Trophoblast cell (in vitro differentiated cells and primary cell): ENCODE results near the gene GAREM1.
A peak's percentile ranks its signal among the peaks of the same experiment; 100 is the strongest.

ENCODE experiments used
- DNase-seq, 2 donors: peaks; one replicate each; pipeline ENCODE4 v3.0.0-alpha.2; 2016
- H2AFZ ChIP-seq: 2 replicates; pipeline ENCODE4 v1.6.1; 2013; ENCODE audit warnings: low read length, moderate library complexity, mild to moderate bottlenecking; ENCODE audit not compliant: insufficient read depth, poor library complexity
- H2AK5ac ChIP-seq: 2 replicates; pipeline ENCODE4 v1.6.1; 2013; ENCODE audit warnings: mild to moderate bottlenecking, low read length
- H2BK120ac ChIP-seq: 2 replicates; pipeline ENCODE4 v1.6.1; 2013; ENCODE audit warnings: low read length, mild to moderate bottlenecking, moderate library complexity; ENCODE audit not compliant: insufficient read depth, poor library complexity
- H2BK12ac ChIP-seq: 2 replicates; pipeline ENCODE4 v1.6.1; 2013; ENCODE audit warnings: mild to moderate bottlenecking, low read length, moderate library complexity
- H2BK5ac ChIP-seq: 2 replicates; pipeline ENCODE4 v1.6.1; 2013; ENCODE audit warnings: low read length, low read depth, moderate library complexity, mild to moderate bottlenecking; ENCODE audit not compliant: poor library complexity
- H3K14ac ChIP-seq: 2 replicates; pipeline ENCODE4 v1.6.1; 2013; ENCODE audit warnings: mild to moderate bottlenecking, low read length
- H3K18ac ChIP-seq: 2 replicates; pipeline ENCODE4 v1.6.1; 2013; ENCODE audit warnings: mild to moderate bottlenecking, low read length
- H3K23ac ChIP-seq: 2 replicates; pipeline ENCODE4 v1.6.1; 2013; ENCODE audit warnings: low read length
- H3K27ac ChIP-seq: 2 replicates; pipeline ENCODE4 v1.5.1; 2013; ENCODE audit warnings: low read depth, mild to moderate bottlenecking, inconsistent platforms, low read length, moderate library complexity
- H3K27me3 ChIP-seq: 2 replicates; pipeline ENCODE4 v1.6.1; 2013; ENCODE audit warnings: inconsistent platforms, mild to moderate bottlenecking, low read length, moderate library complexity; ENCODE audit not compliant: insufficient read depth
- H3K36me3 ChIP-seq, 2 experiments: 1 replicate in 1 of 2; 2 replicates in 1 of 2; pipeline ENCODE4 v1.6.1; 2013; ENCODE audit warnings: low read length in 2 of 2, mild to moderate bottlenecking in 2 of 2, moderate library complexity in 1 of 2; ENCODE audit not compliant: insufficient read depth in 2 of 2, control insufficient read depth in 1 of 2
- H3K4ac ChIP-seq: 2 replicates; pipeline ENCODE4 v1.6.1; 2013; ENCODE audit warnings: low read depth, mild to moderate bottlenecking, low read length, moderate library complexity
- H3K4me1 ChIP-seq, 2 experiments: 1 replicate in 1 of 2; 2 replicates in 1 of 2; pipeline ENCODE4 v1.6.1; 2013; ENCODE audit warnings: low read length in 2 of 2, mild to moderate bottlenecking in 2 of 2, moderate library complexity in 1 of 2; ENCODE audit not compliant: insufficient read depth in 2 of 2, control insufficient read depth in 1 of 2
- H3K4me2 ChIP-seq: 2 replicates; pipeline ENCODE4 v1.6.1; 2013; ENCODE audit warnings: inconsistent platforms, mild to moderate bottlenecking, low read length, moderate library complexity
- H3K4me3 ChIP-seq: 2 replicates; pipeline ENCODE4 v1.5.1; 2013; ENCODE audit warnings: mild to moderate bottlenecking, low read depth, low read length, inconsistent platforms
- H3K79me1 ChIP-seq: one replicate; pipeline ENCODE4 v1.6.1; 2013; ENCODE audit warnings: low read length
- H3K79me2 ChIP-seq: 2 replicates; pipeline ENCODE4 v1.6.1; 2013; ENCODE audit warnings: low read length, mild to moderate bottlenecking; ENCODE audit not compliant: control insufficient read depth, insufficient read depth, poor library complexity
- H3K9ac ChIP-seq: 2 replicates; pipeline ENCODE4 v1.6.1; 2013; ENCODE audit warnings: mild to moderate bottlenecking, low read length
- H3K9me3 ChIP-seq: 2 replicates; pipeline ENCODE4 v1.6.1; 2013; ENCODE audit warnings: low read depth, mild to moderate bottlenecking, control low read depth, inconsistent platforms, low read length; ENCODE audit not compliant: insufficient read depth
- H4K12ac ChIP-seq: 2 replicates; pipeline ENCODE4 v1.6.1; 2013; ENCODE audit warnings: low read depth, mild to moderate bottlenecking, low read length, moderate library complexity
- H4K8ac ChIP-seq: 2 replicates; pipeline ENCODE4 v1.6.1; 2013; ENCODE audit warnings: low read depth, mild to moderate bottlenecking, low read length, moderate library complexity
- H4K91ac ChIP-seq: one replicate; pipeline ENCODE4 v1.6.1; 2013; ENCODE audit warnings: low read depth, mild to moderate bottlenecking, low read length, moderate library complexity
- WGBS: extraction: QIAGEN DNeasy Blood & Tissue Kit; methylation state at CpG from one replicate; pipeline ENCODE4 v1.1.7; 2013; ENCODE audit warnings: missing lambda C conversion rate; ENCODE audit not compliant: insufficient read length, insufficient coverage; ENCODE audit errors: extremely low coverage; 5-methylcytosine and 5-hydroxymethylcytosine counted together

GAREM1 gene

DNA sequence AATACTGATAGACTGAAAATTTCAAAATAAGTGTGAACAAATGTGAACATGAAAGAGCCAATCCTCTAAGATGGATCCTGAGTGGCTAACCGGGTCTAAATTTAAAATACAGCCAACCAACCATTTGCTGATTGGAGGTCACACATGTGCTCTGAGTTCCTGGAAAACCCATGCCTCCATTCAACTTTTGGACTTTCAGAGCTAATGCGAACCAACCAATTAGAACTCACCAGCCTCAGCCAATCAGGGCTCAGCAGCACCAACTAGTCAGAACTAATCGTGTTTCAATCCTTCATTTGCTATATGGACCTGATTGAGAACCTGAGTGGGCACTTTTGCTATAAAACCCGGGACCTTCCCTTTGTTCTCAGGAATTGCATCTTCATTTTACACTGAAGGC is 169.3 kb downstream of the GAREM1 start:
- Histone ChIP-seq H2BK120ac (no peak overlapping the region), H3K14ac (no peak overlapping the region), H3K79me2 (no peaks in the 10 kb centered on the region), H4K91ac (no peak overlapping the region), H3K9ac (no peak overlapping the region), H4K8ac (no peak overlapping the region), H3K23ac (no peak overlapping the region), H3K4me1 (peaks cover 0 to 3% of the 10 kb centered on the region in 2 experiments), H2AK5ac (peak overlapping the region; percentile 19), H3K79me1 (peaks cover 3% of the 10 kb centered on the region), H3K36me3 (no peaks in the 10 kb centered on the region), H3K27ac (no peak overlapping the region), H3K27me3 (no peaks in the 10 kb centered on the region), H2BK5ac (no peak overlapping the region), H3K9me3 (no peaks in the 10 kb centered on the region), H2BK12ac (peak overlapping the region; percentile 30), H3K4me2 (no peak overlapping the region), H4K12ac (no peak overlapping the region), H3K18ac (no peak overlapping the region), H3K4me3 (no peak overlapping the region), H2AFZ (no peak overlapping the region), H3K4ac (no peak overlapping the region)
- no peak for DNase-seq
- WGBS, result no CpG with 5 or more reads among the region's 4 CpGs

DNA sequence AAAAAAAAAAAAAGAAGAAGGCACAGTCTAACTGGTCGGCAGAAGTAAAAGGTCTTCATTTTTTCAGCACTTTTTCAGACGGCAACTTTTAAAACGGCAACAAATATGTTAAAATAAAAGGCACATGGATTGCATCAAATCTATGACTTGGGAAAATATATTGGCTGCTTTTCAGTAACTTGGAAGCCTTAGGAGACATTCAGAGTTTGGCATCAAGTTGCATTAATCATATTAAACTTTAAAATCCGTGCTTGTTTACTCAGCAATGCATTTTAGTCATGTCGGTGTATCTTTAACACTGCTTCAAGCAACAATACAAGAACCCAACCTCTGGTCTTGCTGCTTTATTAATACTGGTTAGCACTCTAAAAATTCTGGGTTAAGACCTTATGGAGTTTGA is 169.8 kb downstream of the GAREM1 start:
- no peak overlapping the region for H3K4me3 ChIP-seq
- no peak overlapping the region for H3K23ac ChIP-seq
- no peak overlapping the region for H4K91ac ChIP-seq
- no peak overlapping the region for H4K12ac ChIP-seq
- peaks cover 0 to 3% of the 10 kb centered on the region in 2 experiments for H3K4me1 ChIP-seq
- no peak overlapping the region for H3K4me2 ChIP-seq
- no peak overlapping the region for H2BK5ac ChIP-seq
- H2BK12ac ChIP-seq, result no peak overlapping the region
- no peak overlapping the region for H3K4ac ChIP-seq
- H4K8ac ChIP-seq, result no peak overlapping the region
- H3K79me2 ChIP-seq, result no peaks in the 10 kb centered on the region
- H3K14ac ChIP-seq, result no peak overlapping the region
- H2AFZ ChIP-seq, result no peak overlapping the region
- H2BK120ac ChIP-seq, result no peak overlapping the region
- H2AK5ac ChIP-seq, result no peak overlapping the region
- H3K18ac ChIP-seq, result no peak overlapping the region
- H3K36me3 ChIP-seq, result no peaks in the 10 kb centered on the region
- no peaks in the 10 kb centered on the region for H3K27me3 ChIP-seq
- H3K79me1 ChIP-seq, result peaks cover 3% of the 10 kb centered on the region
- DNase-seq, result no peak
- H3K9ac ChIP-seq, result no peak overlapping the region
- WGBS, result no CpG with 5 or more reads among the region's 5 CpGs
- H3K27ac ChIP-seq, result no peak overlapping the region
- H3K9me3 ChIP-seq, result no peaks in the 10 kb centered on the region

DNA sequence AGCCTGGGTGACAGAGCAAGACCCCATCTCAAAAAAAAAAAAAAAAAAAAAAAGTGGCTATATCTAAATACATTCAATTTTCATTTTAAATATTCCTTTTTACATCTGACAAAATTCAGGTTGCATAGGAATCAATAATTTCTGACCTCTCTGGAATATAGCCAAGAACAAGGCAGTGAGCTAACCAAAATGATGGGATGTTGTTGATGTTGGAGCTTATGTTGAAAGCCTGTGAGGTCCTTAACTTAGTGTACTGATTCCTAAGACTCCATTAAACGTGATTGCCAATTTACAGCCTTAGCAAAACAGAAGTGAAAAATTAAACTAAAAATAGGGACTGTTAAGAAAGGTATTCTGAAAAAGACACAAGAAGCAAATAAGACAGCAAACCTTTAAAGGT is 171.2 kb downstream of the GAREM1 start:
- no peak overlapping the region for H3K23ac ChIP-seq
- no CpG with 5 or more reads among the region's 1 CpG for WGBS
- H3K4me1 ChIP-seq, result no peaks in the 10 kb centered on the region
- no peak for DNase-seq
- H2AFZ ChIP-seq, result no peak overlapping the region
- H3K79me1 ChIP-seq, result peaks cover 3% of the 10 kb centered on the region
- no peaks in the 10 kb centered on the region for H3K27me3 ChIP-seq
- no peak overlapping the region for H3K4me2 ChIP-seq
- no peak overlapping the region for H4K91ac ChIP-seq
- H3K4me3 ChIP-seq, result no peak overlapping the region
- H3K18ac ChIP-seq, result no peak overlapping the region
- H3K14ac ChIP-seq, result no peak overlapping the region
- H3K9ac ChIP-seq, result no peak overlapping the region
- no peaks in the 10 kb centered on the region for H3K79me2 ChIP-seq
- H3K27ac ChIP-seq, result no peak overlapping the region
- no peak overlapping the region for H4K8ac ChIP-seq
- no peak overlapping the region for H3K4ac ChIP-seq
- no peaks in the 10 kb centered on the region for H3K36me3 ChIP-seq
- H2BK5ac ChIP-seq, result no peak overlapping the region
- no peak overlapping the region for H4K12ac ChIP-seq
- no peak overlapping the region for H2BK12ac ChIP-seq
- no peaks in the 10 kb centered on the region for H3K9me3 ChIP-seq
- no peak overlapping the region for H2AK5ac ChIP-seq
- no peak overlapping the region for H2BK120ac ChIP-seq

DNA sequence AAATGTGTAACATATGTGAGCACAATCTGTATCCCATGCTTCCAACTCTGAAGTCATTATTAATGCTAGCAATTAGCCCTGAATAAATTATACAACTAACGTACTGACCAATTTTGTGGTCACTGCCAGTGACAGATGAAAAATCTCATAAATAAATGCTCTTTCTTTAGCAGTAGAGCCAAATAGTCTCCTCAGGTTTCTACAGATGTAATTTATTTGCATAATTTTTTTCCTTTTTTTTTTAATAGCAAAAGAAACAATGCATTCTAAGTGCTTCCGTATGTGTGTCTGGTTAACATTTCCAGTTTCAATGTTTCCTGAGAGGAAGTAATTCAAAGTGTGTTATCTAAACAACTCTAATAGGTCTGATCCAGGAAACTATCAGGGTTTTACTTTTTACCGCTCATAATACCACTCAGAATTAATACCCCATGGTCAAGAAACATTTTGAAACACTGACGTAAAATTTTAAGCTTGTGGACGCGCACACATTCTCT is 172.5 kb downstream of the GAREM1 start:
- no peak overlapping the region for H4K12ac ChIP-seq
- peaks cover 3% of the 10 kb centered on the region for H3K79me1 ChIP-seq
- no CpG with 5 or more reads among the region's 6 CpGs for WGBS
- no peak overlapping the region for H2AK5ac ChIP-seq
- no peaks in the 10 kb centered on the region for H3K27me3 ChIP-seq
- no peaks in the 10 kb centered on the region for H3K79me2 ChIP-seq
- no peak overlapping the region for H3K23ac ChIP-seq
- DNase-seq, result no peak
- no peak overlapping the region for H3K18ac ChIP-seq
- no peak overlapping the region for H4K91ac ChIP-seq
- H4K8ac ChIP-seq, result no peak overlapping the region
- no peak overlapping the region for H3K4me2 ChIP-seq
- no peaks in the 10 kb centered on the region for H3K4me1 ChIP-seq
- no peak overlapping the region for H2AFZ ChIP-seq
- H2BK5ac ChIP-seq, result no peak overlapping the region
- H3K4ac ChIP-seq, result no peak overlapping the region
- no peaks in the 10 kb centered on the region for H3K9me3 ChIP-seq
- H3K36me3 ChIP-seq, result no peaks in the 10 kb centered on the region
- H3K14ac ChIP-seq, result no peak overlapping the region
- H3K4me3 ChIP-seq, result no peak overlapping the region
- H2BK120ac ChIP-seq, result no peak overlapping the region
- H3K27ac ChIP-seq, result no peak overlapping the region
- no peak overlapping the region for H2BK12ac ChIP-seq
- H3K9ac ChIP-seq, result no peak overlapping the region
